ENCODE measurements around the gene ARHGAP6.
"Not testable (repeated sequence)": the region's sequence is repeated elsewhere in the genome, so short reads cannot be mapped to it uniquely, and the experiment has no call there.

Gene ARHGAP6

GRCh38 chrX:11531226-11531625 lies 134.5 kb downstream of the ARHGAP6 start:
- DNase-seq (ENCODE audit: low read depth), result peak; percentile 51
- peak; percentile 48 for TF ChIP-seq CTCF (conservative IDR thresholded peaks at IDR 0.05; ENCODE audit: low read depth, low read length)

GRCh38 chrX:11530621-11531020 lies 135.1 kb downstream of the ARHGAP6 start:
- peak; percentile 39 for DNase-seq (ENCODE audit: low read depth)
- no peak for TF ChIP-seq CTCF (conservative IDR thresholded peaks at IDR 0.05; ENCODE audit: low read depth, low read length)

More at GRCh38 chrX:11531226-11531625, 134.5 kb downstream of the ARHGAP6 start:
- no peak overlapping the region for H3K4me3 ChIP-seq (ENCODE audit: low read depth, low read length)

GRCh38 chrX:11528623-11529022 lies 137.1 kb downstream of the ARHGAP6 start:
- no peak overlapping the region for H3K4me3 ChIP-seq (ENCODE audit: low read depth, low read length)
- no peak for TF ChIP-seq CTCF (conservative IDR thresholded peaks at IDR 0.05; ENCODE audit: low read depth, low read length)
- DNase-seq (ENCODE audit: low read depth), result peak; percentile 3

More at GRCh38 chrX:11530621-11531020, 135.1 kb downstream of the ARHGAP6 start:
- no peak overlapping the region for H3K4me3 ChIP-seq (ENCODE audit: low read depth, low read length)

GRCh38 chrX:11525685-11526084 lies 140.0 kb downstream of the ARHGAP6 start:
- TF ChIP-seq CTCF (conservative IDR thresholded peaks at IDR 0.05; ENCODE audit: low read depth, low read length), result no peak
- no peak overlapping the region for H3K4me3 ChIP-seq (ENCODE audit: low read depth, low read length)
- DNase-seq (ENCODE audit: low read depth), result no peak

- DNase-seq (ENCODE audit: low read depth); H3K4me3 ChIP-seq (ENCODE audit: low read depth, low read length): not testable (repeated sequence)
These were observed 146.5 kb downstream of the ARHGAP6 start for GRCh38 chrX:11519234-11519633.

GRCh38 chrX:11509786-11510185 lies 155.9 kb downstream of the ARHGAP6 start:
- peak; percentile 81 for DNase-seq (ENCODE audit: low read depth)
- no peak for TF ChIP-seq CTCF (conservative IDR thresholded peaks at IDR 0.05; ENCODE audit: low read depth, low read length)
- H3K4me3 ChIP-seq (ENCODE audit: low read depth, low read length), result no peak overlapping the region

GRCh38 chrX:11504234-11504633 lies 161.5 kb downstream of the ARHGAP6 start:
- DNase-seq (ENCODE audit: low read depth), result no peak
- no peak overlapping the region for H3K4me3 ChIP-seq (ENCODE audit: low read depth, low read length)
- TF ChIP-seq CTCF (conservative IDR thresholded peaks at IDR 0.05; ENCODE audit: low read depth, low read length), result no peak

All from choroid plexus epithelial cell (primary cell).